Endothelial cell of hepatic sinusoid (primary cell): ENCODE results near the gene MFSD1.

ENCODE experiments used
- in situ Hi-C: cut with HindIII; loops from 2 replicates; pipeline ENCODE4 v1.10.0; 2017; ENCODE audit warnings: low sequenced_read_pairs

The MFSD1 gene

DNA sequence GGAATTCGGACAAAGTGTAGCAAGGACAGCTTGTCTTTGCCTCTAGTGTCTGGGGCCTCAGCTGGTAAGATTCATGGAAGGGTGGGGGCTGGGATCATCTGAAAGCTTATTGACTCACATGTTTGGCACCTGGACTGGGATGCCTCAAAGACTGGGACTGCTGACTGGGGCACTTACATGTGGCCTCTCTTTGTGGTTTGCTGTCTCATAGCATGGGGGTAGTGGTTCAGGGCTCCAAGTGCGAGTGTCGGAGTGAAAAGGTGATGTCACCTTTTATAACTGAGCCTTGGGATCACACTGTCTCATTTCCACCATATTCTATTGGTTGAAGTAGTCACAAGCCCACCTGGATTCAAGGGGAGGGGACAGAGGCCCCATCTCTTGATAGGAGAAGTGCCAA is 6.8 kb downstream of the MFSD1 start:
- in situ Hi-C loops: loop anchor here (5.0 kb wide), 1 partner anchor 141 kb away; no protein-coding TSS in a partner anchor

DNA sequence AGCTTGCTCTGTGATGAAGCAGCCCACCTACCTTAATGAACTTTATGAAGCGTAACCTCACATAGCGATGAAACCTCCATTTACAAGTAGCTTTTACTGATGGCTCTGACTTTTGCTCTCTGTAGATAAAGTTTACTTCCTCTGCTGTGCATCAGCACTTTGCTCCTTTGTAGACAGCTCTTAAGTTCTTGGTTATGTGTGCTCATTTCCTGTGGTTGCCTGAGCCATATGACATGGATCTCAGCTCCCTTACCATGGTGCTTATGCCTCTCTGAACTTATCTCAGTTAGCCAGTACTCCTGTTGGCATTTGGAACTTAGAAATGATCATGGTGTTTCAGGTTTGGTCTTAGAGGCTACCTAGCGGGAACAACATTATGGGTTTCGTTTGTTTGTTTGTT is 7.8 kb downstream of the MFSD1 start:
- in situ Hi-C loops: loop anchor here (5.0 kb wide), 1 partner anchor 142 kb away; no protein-coding TSS in a partner anchor

DNA sequence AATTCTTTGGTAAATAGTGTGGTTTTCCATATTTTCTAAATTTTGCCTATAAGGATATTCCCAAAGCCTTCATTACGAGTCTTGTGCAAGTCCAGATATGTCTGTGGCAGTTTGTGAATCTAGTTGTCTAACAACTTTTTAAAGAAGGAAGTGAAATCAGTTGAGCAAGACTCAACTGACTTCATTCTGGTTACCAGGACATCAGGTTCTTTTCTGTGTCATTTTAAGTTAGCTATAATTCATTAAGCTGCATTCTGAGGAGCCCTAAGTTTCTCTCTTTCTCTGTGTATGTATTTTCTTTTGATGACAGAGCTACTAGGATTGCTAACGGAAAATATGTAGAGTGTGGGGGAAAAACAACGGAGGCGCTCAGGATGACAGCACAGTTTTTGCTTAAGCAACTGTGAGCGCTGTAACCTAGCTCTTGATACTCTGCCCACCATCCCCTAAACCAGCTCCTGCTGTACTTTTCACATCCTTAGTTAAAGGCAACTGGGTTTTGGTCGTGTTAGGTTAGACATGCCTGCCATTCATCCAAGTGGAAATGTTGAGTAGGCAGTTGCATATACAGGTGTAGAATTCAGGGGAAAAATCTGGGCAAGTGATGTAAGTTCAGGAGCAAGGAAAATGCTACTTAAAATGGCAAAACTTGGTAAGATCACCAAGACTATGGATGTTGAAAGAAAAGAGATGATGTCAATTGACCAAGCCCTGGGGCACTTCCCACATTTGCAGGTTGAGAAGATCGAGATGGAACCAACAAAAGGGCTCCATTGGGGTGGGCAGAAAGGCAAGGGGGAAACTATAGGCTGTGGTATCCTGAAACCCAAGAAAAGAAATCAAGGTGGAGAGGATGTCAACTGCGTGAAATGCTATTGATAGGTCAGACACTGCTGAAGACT is 9.2 kb downstream of the MFSD1 start:
- in situ Hi-C loops: no loop called here

DNA sequence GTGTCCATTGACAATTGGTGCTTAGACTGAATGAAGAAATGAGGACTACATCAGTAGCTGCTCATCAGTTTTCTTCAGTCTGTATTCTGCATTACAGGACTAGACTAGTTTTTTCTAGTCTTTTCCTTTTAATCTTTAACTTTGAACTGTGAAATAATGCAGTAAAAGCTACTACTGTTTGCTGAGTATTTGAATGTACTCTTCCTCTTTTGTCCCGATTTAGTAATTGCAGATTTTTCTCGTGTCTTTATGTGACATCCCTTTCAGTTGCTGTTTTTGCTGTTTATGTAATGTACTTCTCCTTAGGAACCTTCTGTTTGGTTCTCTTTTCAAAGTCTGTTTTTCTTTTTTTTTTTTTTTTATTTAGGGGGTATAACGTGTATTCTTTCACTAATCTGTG is 17.4 kb downstream of the MFSD1 start:
- in situ Hi-C loops: no loop called here

DNA sequence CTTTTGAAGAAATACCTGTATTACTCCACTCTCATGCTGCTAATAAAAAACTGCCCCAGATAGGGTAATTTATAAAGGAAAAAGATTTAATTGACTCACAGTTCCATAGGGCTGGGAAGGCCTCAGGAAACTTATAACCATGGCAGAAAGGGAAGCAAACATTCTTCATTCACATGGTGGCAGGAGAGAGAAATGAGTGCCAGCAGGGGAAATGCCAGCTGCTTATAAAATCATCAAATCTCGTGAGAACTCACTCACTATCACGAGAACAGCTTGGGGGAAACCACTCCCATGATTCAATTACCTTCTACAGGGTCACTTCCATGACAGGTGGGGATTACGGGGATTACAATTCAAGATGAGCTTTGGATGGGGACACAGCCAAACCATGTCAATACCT is 18.7 kb downstream of the MFSD1 start:
- in situ Hi-C loops: no loop called here

DNA sequence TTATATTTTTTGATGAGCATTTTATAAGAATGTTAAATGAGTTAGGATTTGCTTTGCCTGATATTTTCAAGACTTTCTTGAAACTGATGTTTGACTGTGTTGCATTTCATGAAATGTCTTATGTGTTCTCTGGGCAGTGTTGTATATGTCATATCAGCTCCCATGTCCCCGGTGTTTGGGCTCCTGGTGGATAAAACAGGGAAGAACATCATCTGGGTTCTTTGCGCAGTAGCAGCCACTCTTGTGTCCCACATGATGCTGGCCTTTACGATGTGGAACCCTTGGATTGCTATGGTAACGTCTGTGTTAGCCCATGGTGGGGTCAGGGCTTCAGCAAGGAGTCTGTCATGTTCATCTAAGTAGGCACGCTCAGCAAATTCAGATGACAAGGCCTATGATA is 20.0 kb downstream of the MFSD1 start:
- in situ Hi-C loops: no loop called here

DNA sequence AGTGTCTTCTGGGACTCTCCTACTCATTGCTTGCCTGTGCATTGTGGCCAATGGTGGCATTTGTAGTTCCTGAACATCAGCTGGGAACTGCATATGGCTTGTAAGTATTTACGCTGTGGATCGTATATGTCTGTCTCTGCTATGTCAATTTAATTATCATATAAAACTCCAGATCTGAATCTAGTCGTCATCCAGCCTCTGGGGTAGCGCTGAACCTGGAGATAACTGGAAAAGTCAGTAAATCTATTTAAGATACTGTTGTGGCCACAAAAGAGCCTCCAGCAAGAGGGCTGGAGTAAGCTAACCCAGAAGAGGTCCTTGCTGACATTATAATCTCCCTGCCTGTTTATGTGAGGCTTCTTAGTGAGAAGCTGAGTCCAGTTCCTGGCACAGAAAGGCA is 21.6 kb downstream of the MFSD1 start:
- in situ Hi-C loops: no loop called here

DNA sequence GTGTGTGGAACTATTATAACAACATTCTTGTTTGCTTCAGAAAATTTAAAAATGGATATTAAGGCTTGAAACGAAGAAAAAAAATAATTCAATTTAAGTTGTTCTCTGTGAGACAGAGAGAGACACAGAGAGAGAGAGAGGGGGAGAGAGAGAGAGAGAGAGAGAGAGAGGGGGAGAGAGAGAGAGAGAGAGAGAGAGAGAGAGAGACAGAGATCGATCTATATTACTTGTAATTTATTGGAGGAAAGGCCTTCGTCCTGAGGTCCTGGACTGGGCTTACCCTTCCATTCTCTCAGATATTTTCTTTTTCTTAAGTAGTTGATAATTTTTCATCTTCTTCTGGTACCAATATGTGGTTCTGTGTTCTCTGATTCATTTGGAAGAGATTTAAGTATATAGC is 25.9 kb downstream of the MFSD1 start:
- in situ Hi-C loops: no loop called here

DNA sequence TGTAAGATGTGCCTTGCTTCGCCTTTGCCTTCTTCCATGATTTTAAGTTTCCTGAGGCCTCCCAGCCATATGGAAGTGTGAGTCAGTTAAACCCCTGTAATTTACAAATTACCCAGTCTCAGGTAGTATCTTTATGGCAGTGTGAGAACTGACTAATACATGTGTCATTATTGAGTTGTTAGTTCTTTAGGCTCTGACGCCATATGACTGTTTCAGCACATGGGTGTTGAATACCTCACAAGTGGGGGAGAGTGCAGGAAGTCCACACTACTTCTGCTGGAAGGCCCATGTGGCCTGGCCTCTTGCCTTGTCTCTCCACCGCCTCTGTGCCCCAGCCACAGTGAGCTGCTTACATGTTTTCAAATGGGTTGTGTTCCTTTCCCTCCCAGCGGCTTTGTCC is 28.5 kb downstream of the MFSD1 start:
- in situ Hi-C loops: no loop called here

DNA sequence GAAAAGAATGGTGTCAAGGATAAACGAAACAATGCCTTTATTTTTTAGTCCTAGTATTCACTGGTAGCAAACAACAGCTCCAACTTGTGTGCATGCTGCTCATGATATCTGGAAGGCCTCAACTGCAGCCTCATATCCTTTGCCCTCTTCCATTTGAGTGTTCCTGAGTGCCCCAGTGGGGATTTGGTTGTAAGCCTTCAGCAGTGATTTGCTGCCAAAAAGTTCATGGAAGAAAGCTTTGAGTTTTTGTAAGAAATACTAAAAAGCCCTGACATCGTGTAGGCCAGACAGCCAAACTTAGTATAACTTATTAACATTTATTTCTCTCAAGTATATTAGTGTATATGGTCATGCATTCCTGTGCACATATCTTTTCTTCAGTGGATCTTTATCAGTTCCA is 30.0 kb downstream of the MFSD1 start:
- in situ Hi-C loops: no loop called here

DNA sequence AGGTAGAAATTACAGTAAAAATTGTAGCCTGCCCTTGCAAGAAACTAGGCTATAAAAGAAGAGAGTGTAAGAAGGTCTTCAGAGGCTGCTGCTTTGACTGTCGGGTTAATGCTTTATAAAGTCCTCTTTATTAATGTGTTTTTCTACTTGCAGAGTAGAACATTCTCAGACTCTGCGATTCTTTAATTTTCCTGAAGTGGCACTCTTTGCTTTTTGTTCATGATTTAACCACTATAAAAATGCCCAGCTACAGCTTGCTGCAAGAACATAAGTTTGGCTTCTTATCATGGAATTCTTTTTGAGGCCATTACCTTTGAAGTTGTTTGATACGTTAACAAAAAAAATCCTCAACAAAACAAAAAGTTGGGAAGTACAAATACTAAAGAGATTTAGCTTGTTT is 33.8 kb downstream of the MFSD1 start:
- in situ Hi-C loops: no loop called here

DNA sequence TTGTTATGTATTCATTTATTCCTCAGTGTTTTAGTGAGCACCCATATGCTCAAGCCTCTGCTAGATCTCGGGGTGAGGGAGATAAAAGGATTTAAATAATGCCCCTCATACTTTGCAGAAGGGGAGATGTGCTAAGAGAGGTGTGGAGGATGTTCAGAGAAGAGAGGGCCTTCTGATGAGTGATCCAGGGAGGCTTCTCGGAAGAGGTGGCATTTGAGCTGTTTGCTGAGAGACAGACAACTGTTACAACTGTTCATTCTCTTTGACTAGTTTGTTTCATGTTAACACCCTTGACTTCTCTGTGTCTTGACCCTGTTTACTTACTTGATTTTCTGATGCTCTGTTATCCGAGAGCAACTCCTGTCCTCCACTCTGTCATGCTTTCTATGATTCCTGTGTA is 34.5 kb downstream of the MFSD1 start:
- in situ Hi-C loops: no loop called here

DNA sequence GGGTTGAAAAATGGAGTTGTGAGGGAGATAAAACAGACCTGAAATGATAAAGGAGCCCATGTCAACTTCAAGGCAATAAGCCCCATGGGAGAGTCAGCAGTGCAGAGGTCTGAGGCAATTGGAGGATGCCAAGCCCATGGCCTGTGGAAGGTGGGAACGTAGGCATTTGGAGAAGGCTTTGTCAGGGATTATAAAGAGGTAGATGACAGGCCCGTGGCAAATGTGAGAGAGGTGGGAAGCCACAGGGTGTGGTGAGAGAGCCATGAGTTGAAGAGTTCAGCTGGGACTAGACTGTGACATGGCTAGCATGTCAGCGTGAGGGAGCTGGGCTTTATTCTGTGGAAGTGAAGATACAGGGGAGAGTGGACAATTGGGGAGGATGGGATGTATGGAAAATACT is 35.4 kb downstream of the MFSD1 start:
- in situ Hi-C loops: no loop called here

DNA sequence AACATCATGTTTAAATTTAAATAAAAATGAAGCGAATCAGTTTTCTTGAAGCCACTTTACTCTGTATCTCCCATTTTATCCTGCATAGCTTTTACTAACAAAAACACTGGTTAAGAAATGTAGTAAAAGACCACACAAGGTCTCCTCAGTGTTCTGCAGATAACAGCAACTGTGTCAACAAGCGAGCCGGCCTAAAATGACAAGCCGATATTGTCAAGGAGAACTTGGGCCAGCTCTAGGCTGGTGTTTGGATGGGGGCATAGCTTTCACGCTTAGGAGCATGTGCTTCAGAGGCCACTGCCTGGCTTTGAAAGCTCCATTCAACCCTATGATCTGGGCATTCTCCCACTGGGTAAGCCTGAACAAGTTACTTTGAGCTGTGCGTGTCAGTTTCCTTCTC is 38.1 kb downstream of the MFSD1 start:
- in situ Hi-C loops: no loop called here

DNA sequence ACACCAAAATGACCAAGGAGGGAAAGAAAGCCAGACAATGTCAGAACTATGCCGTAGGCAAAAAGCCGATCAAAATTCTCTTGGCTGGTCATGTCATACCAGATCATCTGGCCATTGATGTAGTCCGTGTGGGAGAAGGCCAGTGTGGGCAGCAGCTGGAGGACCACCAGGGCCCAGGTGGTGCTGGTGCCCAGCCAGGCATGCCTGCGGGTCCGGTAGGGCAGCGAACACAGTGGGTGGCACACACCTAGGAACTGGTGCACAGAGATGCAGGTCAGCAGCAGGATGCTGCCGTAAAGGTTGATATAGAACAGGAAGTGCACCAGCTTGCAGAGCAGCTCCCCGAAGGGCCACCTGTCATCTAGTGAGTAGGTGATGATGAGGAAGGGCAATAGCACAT is 39.5 kb downstream of the MFSD1 start:
- in situ Hi-C loops: no loop called here

DNA sequence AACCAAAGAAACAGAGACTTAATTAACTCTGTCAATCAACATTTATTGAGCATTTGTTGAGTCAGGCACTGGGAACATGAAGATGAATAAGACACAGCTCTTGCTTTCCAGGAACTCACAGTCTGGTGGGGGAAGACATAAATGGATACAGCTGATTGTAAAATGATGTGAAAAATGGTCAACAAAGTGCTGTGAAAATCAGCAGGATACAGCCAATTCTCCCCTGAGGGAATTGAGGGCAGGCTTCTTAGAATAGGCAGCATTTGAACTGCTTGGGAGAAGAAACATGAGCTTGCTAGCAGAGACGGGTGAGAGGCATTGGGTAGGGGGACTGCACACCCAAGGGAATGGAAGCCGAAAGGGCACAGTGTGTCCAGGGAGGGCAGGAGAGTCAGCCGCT is 41.1 kb downstream of the MFSD1 start:
- in situ Hi-C loops: no loop called here

DNA sequence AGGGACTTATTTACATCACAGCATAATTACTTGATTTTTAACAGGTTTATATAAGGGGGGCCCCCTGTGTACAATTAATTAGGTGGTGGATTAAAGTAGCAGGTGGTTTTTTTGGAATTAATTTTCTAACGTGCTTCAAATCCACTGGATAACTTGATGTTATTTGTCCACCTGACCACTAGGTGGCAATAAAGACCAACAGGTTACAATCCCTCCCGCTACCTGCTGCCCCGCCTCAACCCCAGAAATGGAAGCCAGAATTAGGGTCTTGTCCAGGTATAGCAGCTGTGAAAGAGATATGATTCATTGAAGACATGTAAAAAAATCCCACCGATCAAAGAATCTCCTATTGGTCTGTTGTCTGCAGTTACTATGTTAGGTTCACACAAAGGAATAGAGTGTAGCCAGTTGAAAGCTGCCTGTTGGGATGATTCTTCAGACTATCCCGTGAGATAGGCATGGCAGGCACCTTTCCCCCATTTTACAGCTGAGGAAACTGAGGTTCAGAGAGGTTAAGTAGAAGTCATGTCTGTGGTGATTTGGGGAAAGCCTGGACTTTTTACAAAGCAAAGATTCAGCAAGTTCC is 44.0 kb downstream of the MFSD1 start:
- in situ Hi-C loops: no loop called here

DNA sequence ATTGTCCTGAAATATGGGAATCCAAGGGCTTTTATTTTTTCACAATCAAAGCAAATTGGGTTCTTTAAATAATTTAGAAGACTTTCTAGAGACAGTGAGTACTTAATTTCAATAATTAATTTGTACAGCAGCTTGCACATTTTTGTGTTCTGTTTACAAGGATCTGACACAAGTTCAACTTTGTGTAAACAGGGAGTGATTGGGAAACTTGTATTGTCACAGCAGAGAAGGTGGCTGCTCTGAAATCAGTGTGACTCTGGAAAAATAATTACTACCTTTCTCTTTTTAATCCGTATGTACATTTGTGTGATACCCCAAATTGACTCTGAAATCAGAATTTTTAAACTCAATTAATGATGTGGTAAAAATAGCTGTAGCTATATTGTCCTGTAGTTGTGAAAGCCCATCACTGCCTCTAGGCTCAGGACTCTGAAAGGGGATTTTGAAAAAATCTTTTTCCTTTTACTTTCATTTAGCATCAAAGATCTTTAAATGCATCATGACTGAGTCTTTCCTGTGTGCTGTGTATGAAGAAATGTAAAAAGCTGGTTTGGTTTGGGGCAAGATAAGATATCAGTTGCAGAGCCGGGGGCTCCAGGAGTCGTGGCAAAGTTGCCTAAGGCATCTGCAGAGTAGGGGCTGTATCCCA is 45.1 kb downstream of the MFSD1 start:
- in situ Hi-C loops: no loop called here

DNA sequence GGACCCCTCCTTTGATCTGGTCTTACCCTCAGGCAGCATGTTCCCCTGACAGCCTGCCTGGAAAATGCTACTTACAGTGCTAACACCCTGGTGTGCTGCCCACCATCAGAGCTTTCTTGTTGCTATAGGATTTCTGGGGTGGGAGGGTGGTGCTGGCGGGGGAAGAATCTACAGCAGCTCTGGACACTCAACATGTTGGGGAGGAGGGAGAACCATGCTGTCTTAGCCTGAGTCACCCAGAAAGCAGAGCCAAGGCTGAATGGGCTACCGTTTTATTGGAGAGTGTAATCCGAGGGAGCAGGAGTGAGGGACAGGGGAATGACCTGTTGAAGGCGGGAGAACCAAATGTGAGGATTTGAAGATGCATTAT is 45.6 kb downstream of the MFSD1 start:
- in situ Hi-C loops: no loop called here

DNA sequence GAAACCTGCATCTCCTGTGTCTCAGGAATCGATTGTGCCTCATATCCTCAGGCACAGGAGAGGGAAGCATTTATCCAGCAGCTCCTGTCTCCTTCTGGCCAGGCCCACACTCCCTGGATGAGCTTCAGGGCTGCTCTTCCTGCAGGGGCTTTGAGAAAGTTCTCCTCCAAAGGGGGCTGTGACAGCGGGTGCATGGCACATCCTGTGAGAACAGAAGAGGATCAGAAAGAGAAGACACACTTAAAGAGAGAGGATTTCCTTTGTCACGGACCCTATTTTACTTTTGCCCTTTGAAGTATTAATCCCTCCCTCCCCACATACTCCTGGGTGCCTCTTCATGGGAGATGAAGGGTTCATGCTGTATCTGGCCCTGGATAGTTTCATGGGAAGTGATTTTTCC is 46.0 kb downstream of the MFSD1 start:
- in situ Hi-C loops: no loop called here

DNA sequence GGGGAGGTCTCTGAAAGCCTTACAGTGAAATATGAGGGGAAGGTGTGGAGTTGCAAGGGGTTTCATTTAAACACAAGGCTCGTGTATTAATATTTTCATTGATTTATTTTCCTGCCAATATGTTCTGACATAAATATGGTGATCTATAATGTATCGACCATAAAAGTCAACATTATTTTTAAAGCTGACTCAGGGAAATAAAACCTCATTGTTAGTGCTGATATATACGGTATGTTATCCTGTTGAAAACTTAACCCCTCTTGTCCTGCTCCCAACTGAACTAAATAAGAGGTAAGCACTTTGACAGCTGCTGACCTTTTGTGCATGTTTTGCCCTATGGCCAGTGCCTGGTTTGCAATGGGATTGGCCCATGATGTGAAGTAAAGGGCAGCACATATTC is 47.9 kb downstream of the MFSD1 start:
- in situ Hi-C loops: no loop called here

DNA sequence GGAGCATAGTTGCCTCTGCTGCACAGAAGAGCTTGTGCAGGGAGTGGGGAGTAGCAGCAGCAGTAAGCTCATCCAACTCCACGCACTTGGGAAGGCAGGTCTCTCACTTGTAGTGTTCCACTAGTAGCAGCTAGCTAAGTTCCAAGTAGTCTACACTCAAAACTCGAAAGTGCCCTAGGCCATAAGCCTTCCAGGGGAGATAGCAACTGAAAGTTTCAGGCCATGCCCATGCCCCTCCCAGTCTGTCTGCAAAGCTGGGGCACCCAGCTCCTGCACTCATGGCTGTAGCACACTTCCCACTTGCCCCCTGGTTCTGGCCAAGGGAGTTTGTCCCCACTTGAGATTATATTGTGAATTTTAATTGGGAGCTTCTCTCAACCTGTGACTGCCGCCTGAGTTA is 57.5 kb downstream of the MFSD1 start:
- in situ Hi-C loops: no loop called here
